Measurements from ENCODE around the gene TRIM14.

The TRIM14 gene

DNA sequence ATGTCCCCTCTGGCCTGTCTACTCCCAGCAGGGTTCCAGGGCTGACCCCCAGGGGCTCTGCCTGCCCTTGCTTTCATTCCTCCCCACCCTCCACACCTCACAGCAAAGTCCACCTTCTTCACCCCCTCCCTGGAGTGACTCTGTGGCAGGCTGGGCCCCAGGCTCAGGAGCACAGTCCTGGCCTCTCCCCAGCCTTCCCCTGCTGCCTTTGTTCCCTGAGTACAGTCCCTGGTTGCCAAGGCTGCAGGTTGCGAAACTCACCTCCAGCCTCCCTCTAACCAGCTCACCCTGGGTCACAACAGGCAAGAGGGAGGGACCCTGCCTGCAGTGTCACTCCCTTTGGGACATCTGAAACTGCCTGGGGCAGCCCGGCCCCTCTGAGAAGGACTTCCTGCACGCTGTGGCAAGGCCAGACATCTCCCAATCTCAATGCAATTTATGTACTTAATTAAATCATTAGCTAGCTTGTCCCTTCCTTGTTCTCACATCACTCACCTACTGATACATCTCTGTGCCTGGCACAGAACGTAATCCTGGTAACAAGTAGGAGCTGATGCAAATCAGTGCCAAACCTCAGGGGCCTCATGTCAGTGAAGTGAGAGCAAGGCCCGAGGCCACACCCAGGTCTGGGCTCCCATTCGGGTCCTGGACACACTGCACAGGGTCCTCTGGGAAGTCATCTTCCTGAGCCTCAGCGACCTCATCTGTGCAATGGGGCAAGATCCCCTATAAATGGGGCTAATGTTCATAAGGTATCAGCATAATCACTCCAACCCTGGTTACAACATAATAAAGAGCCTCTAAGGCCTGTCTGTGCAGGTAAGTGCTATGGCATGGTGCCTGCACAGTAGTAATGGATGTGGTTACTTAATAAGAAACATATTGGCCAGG is 27.3 kb upstream of the TRIM14 start:
- Histone ChIP-seq H3K27ac (no peak overlapping the region), H3K36me3 (ENCODE audit: insufficient read depth, low read length) (no peaks in the 10 kb centered on the region), H3K4me3 (no peak overlapping the region), H3K9me3 (ENCODE audit: low read depth, low read length) (no peaks in the 10 kb centered on the region), H3K9ac (ENCODE audit: insufficient read length) (no peak overlapping the region)
- TF ChIP-seq EZH2 (IDR thresholded peaks at IDR 0.05), result no peak
- TF ChIP-seq POLR2AphosphoS5 (IDR thresholded peaks at IDR 0.05; ENCODE audit: borderline replicate concordance, low read depth, low read length), result no peak
- TF ChIP-seq FOXP2 (optimal IDR thresholded peaks at IDR 0.05; ENCODE audit: control extremely low read depth, extremely low read length, insufficient read depth), result no peak
- no peak for DNase-seq (ENCODE audit: low read depth, low spot score)

DNA sequence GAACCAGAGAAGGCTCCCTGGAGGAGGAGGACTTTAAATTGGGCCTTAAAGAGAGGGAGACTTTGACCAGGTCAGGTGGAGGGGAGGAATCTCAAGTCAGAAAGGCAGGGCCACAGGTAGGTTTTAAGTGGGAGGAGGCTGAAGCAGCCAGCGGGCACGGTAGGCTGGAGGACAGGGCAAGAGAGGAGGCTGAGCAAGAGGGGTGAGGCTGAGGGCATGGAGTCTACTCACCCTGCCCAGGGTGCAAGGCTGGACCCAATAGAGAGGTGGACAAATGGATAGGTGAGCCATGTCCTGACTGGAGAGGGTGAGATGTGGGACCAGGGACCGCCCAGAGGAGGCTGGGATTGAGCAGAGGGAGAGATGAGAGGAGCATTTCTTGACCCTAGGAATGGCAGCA is 25.6 kb upstream of the TRIM14 start:
- Histone ChIP-seq H3K36me3 (ENCODE audit: insufficient read depth, low read length) (no peaks in the 10 kb centered on the region), H3K9ac (ENCODE audit: insufficient read length) (no peak overlapping the region), H3K4me3 (no peak overlapping the region), H3K27ac (no peak overlapping the region), H3K9me3 (ENCODE audit: low read depth, low read length) (no peaks in the 10 kb centered on the region)
- DNase-seq (ENCODE audit: low read depth, low spot score), result no peak
- TF ChIP-seq POLR2AphosphoS5 (IDR thresholded peaks at IDR 0.05; ENCODE audit: borderline replicate concordance, low read depth, low read length) (no peak), FOXP2 (optimal IDR thresholded peaks at IDR 0.05; ENCODE audit: control extremely low read depth, extremely low read length, insufficient read depth) (no peak), EZH2 (IDR thresholded peaks at IDR 0.05) (no peak)

DNA sequence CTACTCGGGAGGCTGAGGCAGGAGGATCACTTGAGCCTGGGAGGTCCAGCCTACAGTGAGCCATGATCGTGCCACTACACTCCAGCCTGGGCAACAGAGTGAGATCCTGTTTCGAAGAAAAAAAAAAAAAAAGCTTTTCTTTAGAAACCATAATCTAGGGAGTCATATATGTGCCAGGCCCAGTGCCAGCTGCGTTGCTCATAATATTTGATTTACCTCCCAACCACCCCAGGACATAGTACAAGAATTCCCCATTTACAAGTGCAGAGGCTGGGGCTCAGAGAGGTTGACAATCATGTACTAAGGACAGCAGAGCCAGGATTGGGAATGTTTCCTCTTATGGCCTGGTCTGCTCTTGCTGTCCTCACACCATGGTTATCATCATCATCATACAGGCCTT is 25.1 kb upstream of the TRIM14 start:
- no peak overlapping the region for H3K27ac ChIP-seq
- no peaks in the 10 kb centered on the region for H3K36me3 ChIP-seq (ENCODE audit: insufficient read depth, low read length)
- H3K9me3 ChIP-seq (ENCODE audit: low read depth, low read length), result no peaks in the 10 kb centered on the region
- no peak overlapping the region for H3K4me3 ChIP-seq
- no peak for DNase-seq (ENCODE audit: low read depth, low spot score)
- no peak overlapping the region for H3K9ac ChIP-seq (ENCODE audit: insufficient read length)
- TF ChIP-seq FOXP2 (optimal IDR thresholded peaks at IDR 0.05; ENCODE audit: control extremely low read depth, extremely low read length, insufficient read depth) (no peak), EZH2 (IDR thresholded peaks at IDR 0.05) (no peak), POLR2AphosphoS5 (IDR thresholded peaks at IDR 0.05; ENCODE audit: borderline replicate concordance, low read depth, low read length) (no peak)

DNA sequence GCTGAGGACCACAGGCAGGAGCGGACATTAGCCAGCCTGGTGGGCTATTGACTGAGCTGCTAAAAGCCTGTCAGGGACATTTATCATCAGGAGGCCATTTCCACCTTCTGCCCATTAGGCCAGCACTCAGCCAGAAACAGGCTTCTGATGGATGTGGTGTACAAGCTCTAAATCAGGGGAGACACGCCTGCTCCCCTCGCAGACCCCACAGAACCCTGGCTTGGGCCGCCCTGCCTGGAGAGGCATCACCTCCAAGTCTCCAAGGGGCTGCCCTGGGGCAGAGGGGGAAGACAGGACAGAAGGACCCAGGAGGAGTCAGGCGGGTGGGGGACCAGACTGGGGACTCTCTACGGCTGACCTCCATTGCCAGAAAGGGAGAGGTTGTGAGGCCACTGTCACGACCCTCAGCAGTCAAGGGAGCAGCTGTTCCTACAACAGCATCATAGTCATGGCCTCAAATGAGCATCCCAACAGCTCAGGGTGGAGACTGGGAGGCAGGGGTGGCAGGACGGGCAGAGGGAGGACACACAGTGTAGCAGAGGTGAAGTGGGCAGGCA is 24.0 kb upstream of the TRIM14 start:
- H3K27ac ChIP-seq, result no peak overlapping the region
- no peak overlapping the region for H3K4me3 ChIP-seq
- DNase-seq (ENCODE audit: low read depth, low spot score), result no peak
- no peak overlapping the region for H3K9ac ChIP-seq (ENCODE audit: insufficient read length)
- no peaks in the 10 kb centered on the region for H3K36me3 ChIP-seq (ENCODE audit: insufficient read depth, low read length)
- no peaks in the 10 kb centered on the region for H3K9me3 ChIP-seq (ENCODE audit: low read depth, low read length)
- no peak for TF ChIP-seq EZH2 (IDR thresholded peaks at IDR 0.05)
- TF ChIP-seq POLR2AphosphoS5 (IDR thresholded peaks at IDR 0.05; ENCODE audit: borderline replicate concordance, low read depth, low read length), result no peak
- no peak for TF ChIP-seq FOXP2 (optimal IDR thresholded peaks at IDR 0.05; ENCODE audit: control extremely low read depth, extremely low read length, insufficient read depth)

DNA sequence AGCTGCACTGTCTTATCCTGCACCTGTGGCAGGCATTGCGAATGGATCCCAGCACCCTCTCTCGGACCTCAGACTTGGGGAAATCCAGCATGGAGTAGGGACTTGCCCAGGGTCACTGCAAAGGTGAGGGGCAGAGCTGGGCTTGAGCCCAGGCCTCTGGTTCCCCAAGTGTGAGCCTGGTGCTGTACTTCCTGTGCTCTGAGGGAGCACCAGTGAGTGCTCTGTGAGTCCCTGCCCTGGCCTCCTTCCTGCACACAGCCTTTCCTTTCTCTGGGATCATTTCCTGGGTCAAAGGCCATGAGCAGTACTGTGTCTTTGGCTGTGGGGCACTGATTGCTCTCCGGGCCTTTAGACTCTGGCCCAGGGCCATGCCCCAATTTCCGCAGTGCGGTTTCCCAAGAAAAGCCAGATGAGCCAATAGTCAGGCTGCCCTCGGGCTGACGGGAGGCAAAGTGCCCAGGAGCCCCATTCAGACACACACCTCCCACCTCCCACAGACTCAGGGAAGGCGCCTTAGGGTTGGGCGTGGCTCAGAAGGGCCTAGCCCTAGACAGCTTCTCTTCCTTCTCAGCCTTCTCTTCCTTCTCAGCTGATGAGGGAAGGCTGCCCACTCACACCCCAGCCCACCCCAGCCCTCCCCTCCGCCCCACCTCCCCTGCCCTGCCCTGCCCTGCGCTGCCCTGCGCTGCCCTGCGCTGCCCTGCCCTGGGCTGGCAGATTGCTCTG is 23.3 kb upstream of the TRIM14 start:
- no peak overlapping the region for H3K4me3 ChIP-seq
- H3K36me3 ChIP-seq (ENCODE audit: insufficient read depth, low read length), result no peaks in the 10 kb centered on the region
- DNase-seq (ENCODE audit: low read depth, low spot score), result no peak
- H3K9me3 ChIP-seq (ENCODE audit: low read depth, low read length), result no peaks in the 10 kb centered on the region
- no peak for TF ChIP-seq EZH2 (IDR thresholded peaks at IDR 0.05)
- TF ChIP-seq POLR2AphosphoS5 (IDR thresholded peaks at IDR 0.05; ENCODE audit: borderline replicate concordance, low read depth, low read length), result no peak
- no peak for TF ChIP-seq FOXP2 (optimal IDR thresholded peaks at IDR 0.05; ENCODE audit: control extremely low read depth, extremely low read length, insufficient read depth)
- H3K9ac ChIP-seq (ENCODE audit: insufficient read length), result no peak overlapping the region
- H3K27ac ChIP-seq, result no peak overlapping the region

DNA sequence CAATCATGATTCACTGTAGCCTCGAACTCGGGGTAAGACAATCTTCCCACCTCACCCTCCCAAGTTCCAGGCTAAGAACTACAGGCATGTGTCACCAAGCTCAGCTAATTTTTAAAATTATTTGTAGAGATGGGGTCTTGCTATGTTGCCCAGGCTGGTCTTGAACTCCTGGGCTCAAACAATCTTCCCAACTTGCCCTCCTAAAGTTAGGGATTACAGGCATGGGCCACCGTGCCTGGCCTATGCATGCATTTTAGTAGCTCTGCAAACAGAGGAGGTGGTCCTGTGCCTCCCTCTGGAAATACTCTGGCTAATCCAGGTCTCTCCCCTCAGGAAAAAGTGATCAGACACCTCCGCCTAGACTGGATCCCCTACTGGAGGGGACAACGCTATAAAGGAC is 21.5 kb upstream of the TRIM14 start:
- no peak overlapping the region for H3K9ac ChIP-seq (ENCODE audit: insufficient read length)
- TF ChIP-seq EZH2 (IDR thresholded peaks at IDR 0.05) (no peak), POLR2AphosphoS5 (IDR thresholded peaks at IDR 0.05; ENCODE audit: borderline replicate concordance, low read depth, low read length) (no peak), FOXP2 (optimal IDR thresholded peaks at IDR 0.05; ENCODE audit: control extremely low read depth, extremely low read length, insufficient read depth) (no peak)
- DNase-seq (ENCODE audit: low read depth, low spot score), result no peak
- H3K9me3 ChIP-seq (ENCODE audit: low read depth, low read length), result no peaks in the 10 kb centered on the region
- H3K36me3 ChIP-seq (ENCODE audit: insufficient read depth, low read length), result no peaks in the 10 kb centered on the region
- H3K27ac ChIP-seq, result no peak overlapping the region
- no peak overlapping the region for H3K4me3 ChIP-seq

DNA sequence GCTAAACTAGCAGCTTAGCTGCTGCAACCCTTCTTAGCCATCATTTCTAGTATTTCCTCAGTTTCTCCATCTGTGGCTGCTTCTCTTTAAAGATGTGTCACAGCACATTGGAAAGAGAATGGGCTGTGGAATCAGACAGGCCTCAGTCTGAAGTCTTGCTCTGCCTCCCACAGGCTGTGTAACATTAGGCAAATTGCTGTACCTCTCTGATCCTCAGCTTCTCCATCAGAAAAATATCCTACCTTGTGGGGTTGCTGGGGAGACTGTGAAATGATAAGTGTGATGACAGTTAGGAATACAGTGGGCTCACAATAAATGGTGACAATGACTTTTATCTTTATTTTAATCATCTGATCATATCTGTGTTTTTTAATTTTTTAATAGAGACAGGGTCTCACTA is 17.5 kb upstream of the TRIM14 start:
- Histone ChIP-seq H3K4me3 (no peak overlapping the region), H3K9me3 (ENCODE audit: low read depth, low read length) (no peaks in the 10 kb centered on the region), H3K9ac (ENCODE audit: insufficient read length) (no peak overlapping the region), H3K27ac (no peak overlapping the region), H3K36me3 (ENCODE audit: insufficient read depth, low read length) (no peaks in the 10 kb centered on the region)
- DNase-seq (ENCODE audit: low read depth, low spot score), result no peak
- TF ChIP-seq POLR2AphosphoS5 (IDR thresholded peaks at IDR 0.05; ENCODE audit: borderline replicate concordance, low read depth, low read length) (no peak), FOXP2 (optimal IDR thresholded peaks at IDR 0.05; ENCODE audit: control extremely low read depth, extremely low read length, insufficient read depth) (no peak), EZH2 (IDR thresholded peaks at IDR 0.05) (no peak)

DNA sequence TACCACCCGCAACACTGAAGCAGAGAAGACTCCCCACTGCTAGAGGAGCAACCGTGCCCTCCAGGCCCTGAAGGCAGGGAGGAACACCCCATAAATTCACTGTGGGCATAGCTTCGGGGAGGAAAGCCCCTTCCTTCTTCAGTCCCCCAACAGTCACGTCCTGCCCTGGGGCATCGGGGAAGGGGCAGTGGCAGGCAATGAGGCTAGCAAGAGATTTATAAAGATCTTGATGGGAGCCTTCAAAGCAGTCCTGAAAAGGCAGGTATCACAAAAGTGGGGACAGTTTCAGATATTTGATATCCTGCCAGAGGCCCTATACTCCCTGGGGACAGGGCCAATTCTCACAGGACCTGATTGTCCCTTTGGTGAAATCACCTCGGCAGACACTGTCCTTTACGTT is 16.9 kb upstream of the TRIM14 start:
- Histone ChIP-seq H3K9me3 (ENCODE audit: low read depth, low read length) (no peaks in the 10 kb centered on the region), H3K4me3 (no peak overlapping the region), H3K9ac (ENCODE audit: insufficient read length) (no peak overlapping the region), H3K27ac (no peak overlapping the region), H3K36me3 (ENCODE audit: insufficient read depth, low read length) (no peaks in the 10 kb centered on the region)
- TF ChIP-seq POLR2AphosphoS5 (IDR thresholded peaks at IDR 0.05; ENCODE audit: borderline replicate concordance, low read depth, low read length) (no peak), FOXP2 (optimal IDR thresholded peaks at IDR 0.05; ENCODE audit: control extremely low read depth, extremely low read length, insufficient read depth) (no peak), EZH2 (IDR thresholded peaks at IDR 0.05) (no peak)
- DNase-seq (ENCODE audit: low read depth, low spot score), result no peak
